IMR-90 (cell line): ENCODE results near the gene AFG3L2. TPM values are rescaled to one million over a fixed set of nuclear protein-coding genes. Genes with fewer than 3 reads are reported as not detected.

Experiments used
- ATAC-seq: fragments of 200-7000 bp; cut with Tn5 transposase; 2 replicates; pipeline ENCODE4 v1.9.1; 2020; ENCODE audit warnings: low read depth, mild to moderate bottlenecking, moderate library complexity
- BruUV-seq: library from RNA; stranded (reverse); fragments of 400-500 nt; replicated peaks from 2 replicates; lab custom pipeline; 2021; lab: Mats Ljungman, UMichigan
- CTCF ChIA-PET: fragments of 300-600 bp; formaldehyde crosslinking; extraction: SDS; loops from one replicate; lab custom pipeline; 2021; ENCODE audit warnings: antibody characterized with exemption; lab: Yijun Ruan, JAX
- POLR2A ChIA-PET: fragments of 300-600 bp; sonication (Branson Sonifier 250); formaldehyde crosslinking; loops from one replicate; lab custom pipeline; 2022; ENCODE audit warnings: antibody characterized with exemption; ENCODE audit not compliant: unreplicated experiment; lab: Charles Lee
- DNase-seq: peaks from one replicate; pipeline ENCODE4 v3.0.0; 2013
- H2AFZ ChIP-seq: replicated peaks from 2 replicates; pipeline ENCODE3; 2013; ENCODE audit warnings: low read length, mild to moderate bottlenecking; ENCODE audit not compliant: poor library complexity
- H2AK5ac ChIP-seq: 2 replicates; pipeline ENCODE4 v1.6.1; 2013; ENCODE audit warnings: low read depth, low read length, inconsistent platforms
- H2AK9ac ChIP-seq: replicated peaks from 2 replicates; pipeline ENCODE3; 2013; ENCODE audit warnings: mild to moderate bottlenecking, low read depth, low read length, moderate library complexity; ENCODE audit not compliant: poor library complexity
- H2BK120ac ChIP-seq: 2 replicates; pipeline ENCODE4 v1.6.1; 2013; ENCODE audit warnings: low read depth, low read length, inconsistent platforms
- H2BK15ac ChIP-seq: 3 replicates; pipeline ENCODE4 v1.6.1; 2013; ENCODE audit warnings: low read depth, low read length, inconsistent platforms
- H2BK20ac ChIP-seq: 2 replicates; pipeline ENCODE4 v1.6.1; 2013; ENCODE audit warnings: low read depth, mild to moderate bottlenecking, inconsistent platforms, low read length, moderate library complexity
- H2BK5ac ChIP-seq: 2 replicates; pipeline ENCODE4 v1.6.1; 2013; ENCODE audit warnings: mild to moderate bottlenecking, low read depth, low read length, inconsistent platforms; ENCODE audit not compliant: poor library complexity, severe bottlenecking
- H3K14ac ChIP-seq: replicated peaks from 2 replicates; pipeline ENCODE4 v1.6.1; 2013; ENCODE audit warnings: low read depth, low read length, inconsistent platforms
- H3K18ac ChIP-seq: 2 replicates; pipeline ENCODE4 v1.6.1; 2013; ENCODE audit warnings: low read depth, low read length, control low read depth
- H3K23ac ChIP-seq: 2 replicates; pipeline ENCODE4 v1.6.1; 2013; ENCODE audit warnings: low read depth, low read length, inconsistent platforms
- H3K27ac ChIP-seq: 2 replicates; pipeline ENCODE4 v1.5.1; 2013; ENCODE audit warnings: mild to moderate bottlenecking, control low read depth, low read length; ENCODE audit not compliant: insufficient read depth
- H3K27me3 ChIP-seq: 2 replicates; pipeline ENCODE4 v1.6.1; 2013; ENCODE audit warnings: low read length; ENCODE audit not compliant: control insufficient read depth, insufficient read depth
- H3K36me3 ChIP-seq: 2 replicates; pipeline ENCODE4 v1.6.1; 2013; ENCODE audit warnings: low read length, mixed read lengths; ENCODE audit not compliant: control insufficient read depth, insufficient read depth
- H3K4ac ChIP-seq: 2 replicates; pipeline ENCODE4 v1.6.1; 2013; ENCODE audit warnings: low read depth, low read length, inconsistent platforms
- H3K4me1 ChIP-seq: 2 replicates; pipeline ENCODE4 v1.6.1; 2013; ENCODE audit warnings: low read length, mixed read lengths; ENCODE audit not compliant: control insufficient read depth, insufficient read depth
- H3K4me2 ChIP-seq: 2 replicates; pipeline ENCODE4 v1.6.1; 2013; ENCODE audit warnings: low read depth, mild to moderate bottlenecking, control low read depth, low read length, moderate library complexity
- H3K4me3 ChIP-seq: 2 replicates; pipeline ENCODE4 v1.5.1; 2013; ENCODE audit warnings: low read depth, mild to moderate bottlenecking, control low read depth, low read length, moderate library complexity; ENCODE audit not compliant: insufficient read depth
- H3K56ac ChIP-seq: 2 replicates; pipeline ENCODE4 v1.6.1; 2013; ENCODE audit warnings: low read length, inconsistent platforms; ENCODE audit not compliant: insufficient read depth; ENCODE audit errors: extremely low read depth
- H3K79me1 ChIP-seq, 2 experiments: 2 replicates each; pipeline ENCODE4 v1.6.1; 2013; ENCODE audit warnings: low read length in 2 of 2, inconsistent platforms in 1 of 2, low read depth in 1 of 2
- H3K9ac ChIP-seq: 2 replicates; pipeline ENCODE4 v1.6.1; 2013; ENCODE audit warnings: low read depth, low read length, control low read depth
- H3K9me1 ChIP-seq: 2 replicates; pipeline ENCODE4 v1.6.1; 2013; ENCODE audit warnings: low read length, inconsistent platforms; ENCODE audit not compliant: insufficient read depth
- H3K9me3 ChIP-seq: 2 replicates; pipeline ENCODE4 v1.6.1; 2013; ENCODE audit warnings: low read length; ENCODE audit not compliant: control insufficient read depth, insufficient read depth
- H4K20me1 ChIP-seq: 2 replicates; pipeline ENCODE4 v1.6.1; 2013; ENCODE audit warnings: low read length, inconsistent platforms; ENCODE audit not compliant: insufficient read depth
- H4K5ac ChIP-seq: 2 replicates; pipeline ENCODE4 v1.6.1; 2013; ENCODE audit warnings: mild to moderate bottlenecking, low read depth, low read length, control low read depth
- H4K8ac ChIP-seq, 2 experiments: 2 replicates each; pipeline ENCODE4 v1.6.1; 2013; ENCODE audit warnings: low read depth in 2 of 2, low read length in 2 of 2, control low read depth in 1 of 2, inconsistent platforms in 1 of 2
- H4K91ac ChIP-seq: 2 replicates; pipeline ENCODE4 v1.6.1; 2013; ENCODE audit warnings: low read depth, low read length, inconsistent platforms; ENCODE audit not compliant: insufficient read depth
- BHLHE40 ChIP-seq: fragments of 150-350 bp; IDR thresholded peaks from 2 replicates; pipeline ENCODE4 v1.6.1; 2016; ENCODE audit warnings: mild to moderate bottlenecking, low read depth, low read length
- CTCF ChIP-seq: conservative IDR thresholded peaks from 2 replicates; pipeline ENCODE4 v1.5.1; 2012; ENCODE audit warnings: mild to moderate bottlenecking, low read depth, low read length, improper control_type of control experiment
- MXI1 ChIP-seq: IDR thresholded peaks from 2 replicates; pipeline ENCODE4 v1.6.1; 2012; ENCODE audit warnings: low read depth, mild to moderate bottlenecking, low read length, moderate library complexity, borderline replicate concordance
- NFE2L2 ChIP-seq: fragments of 150-350 bp; IDR thresholded peaks from 2 replicates; pipeline ENCODE4 v1.6.1; 2016; ENCODE audit warnings: low read depth, mild to moderate bottlenecking, low read length
- RAD21 ChIP-seq: IDR thresholded peaks from 2 replicates; pipeline ENCODE4 v1.6.1; 2012; ENCODE audit warnings: low read length, improper control_type of control experiment
- RCOR1 ChIP-seq: IDR thresholded peaks from 2 replicates; pipeline ENCODE4 v1.6.1; 2012; ENCODE audit warnings: mild to moderate bottlenecking, low read length, improper control_type of control experiment; ENCODE audit not compliant: insufficient replicate concordance
- RFX5 ChIP-seq: IDR thresholded peaks from 2 replicates; pipeline ENCODE4 v1.8.0; 2012; ENCODE audit warnings: low read depth, mild to moderate bottlenecking, low read length, moderate library complexity
- USF2 ChIP-seq: fragments of 150-350 bp; IDR thresholded peaks from 2 replicates; pipeline ENCODE4 v1.6.1; 2017; ENCODE audit warnings: mild to moderate bottlenecking, antibody characterized with exemption, low read length, low read depth
- WGBS, 2 experiments: methylation state at CpG; one replicate each; pipeline versions ENCODE4 v1.1.5 to v1.1.7; 2013; ENCODE audit warnings: missing lambda C conversion rate in 2 of 2; ENCODE audit not compliant: insufficient read length in 1 of 2; ENCODE audit errors: extremely low coverage in 2 of 2; 5-methylcytosine and 5-hydroxymethylcytosine counted together
- dilution Hi-C: fragments of 300-500 bp; cut with HindIII; formaldehyde crosslinking; loops from one replicate; pipeline ENCODE4 v1.14.3; 2018; ENCODE audit warnings: low sequenced_read_pairs; ENCODE audit not compliant: unreplicated experiment
- in situ Hi-C: fragments of 300-500 bp; cut with MboI; formaldehyde crosslinking; loops from 3 replicates; pipeline ENCODE4 v1.14.3; 2019; ENCODE audit warnings: low sequenced_read_pairs, inconsistent platforms, mixed read lengths
- intact Hi-C: fragments of 100-400 bp; cut with micrococcal nuclease; formaldehyde crosslinking; loops from 2 replicates; pipeline ENCODE4 v1.10.0; 2022
- polyA plus RNA-seq, 3 experiments: library from polyadenylated mRNA; depleted of rRNA; stranded (reverse); fragments of >200 nt; gene quantifications; 2 replicates each; pipeline ENCODE4 v1.2.3, GENCODE V29; 2012; ENCODE audit warnings: low replicate concordance in 1 of 3
- total RNA-seq: library from RNA; depleted of rRNA; stranded (reverse); fragments of >200 nt; gene quantifications from 2 replicates; pipeline ENCODE4 v1.2.3, GENCODE V29; 2012

AFG3L2 gene
- total and polyA plus RNA-seq, 2 of the 4 experiments (the other 2 are of a cell fraction), result 26.9 to 37.6 TPM

DNA sequence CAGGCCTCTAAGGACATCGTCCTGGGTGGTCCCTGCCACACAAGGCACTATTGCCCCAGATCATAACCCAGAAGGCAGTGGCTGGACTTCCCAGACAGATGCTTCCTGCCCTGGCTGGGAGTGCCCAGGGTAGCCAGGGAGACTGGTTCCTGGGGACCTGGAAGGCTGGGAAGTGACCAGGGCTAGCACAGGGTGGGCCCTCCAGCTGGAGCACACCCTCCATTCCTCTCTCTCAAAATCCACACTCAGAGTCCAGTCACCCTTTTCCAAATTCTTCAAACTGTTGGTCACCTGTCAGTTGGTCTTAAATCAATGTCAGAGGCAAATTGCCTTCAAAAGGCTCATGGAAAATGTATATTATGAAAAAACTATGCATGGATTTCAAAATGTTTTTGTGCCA lies 80.6 kb downstream of the AFG3L2 start:
- TF ChIP-seq CTCF, result no peak
- TF ChIP-seq BHLHE40, result no peak
- no peak for TF ChIP-seq USF2
- TF ChIP-seq RCOR1, result no peak
- TF ChIP-seq MXI1, result no peak
- no peak for TF ChIP-seq RAD21
- TF ChIP-seq RFX5, result no peak
- TF ChIP-seq NFE2L2, result no peak
- Histone ChIP-seq H3K4ac (no peak overlapping the region), H3K27ac (no peak overlapping the region), H3K18ac (no peak overlapping the region), H2BK15ac (no peak overlapping the region), H4K91ac (no peak overlapping the region), H3K23ac (peak overlapping the region; percentile 9; the same call in 1 of the 2 replicates), H3K4me1 (peaks cover 2% of the 10 kb centered on the region; the same call in 1 of the 2 replicates), H3K9me3 (peaks cover 3% of the 10 kb centered on the region), H3K79me1 (no peaks in the 10 kb centered on the region), H3K9ac (no peak overlapping the region), H3K4me3 (no peak overlapping the region), H2BK20ac (no peak overlapping the region), H3K27me3 (no peaks in the 10 kb centered on the region), H3K56ac (no peak overlapping the region), H2AK9ac (peak overlapping the region; percentile 65), H3K36me3 (no peaks in the 10 kb centered on the region), H2BK120ac (peak overlapping the region; percentile 23; the same call in 1 of the 2 replicates), H4K5ac (no peak overlapping the region), H3K9me1 (peaks cover 5% of the 10 kb centered on the region; the same call in 1 of the 2 replicates), H3K4me2 (no peak overlapping the region), H3K14ac (peak overlapping the region; percentile 29; the same call in 1 of the 2 replicates), H2BK5ac (no peak overlapping the region), H4K20me1 (no peaks in the 10 kb centered on the region), H4K8ac (no peak overlapping the region; a peak in 1 of 4 replicates), H2AFZ (peak overlapping the region; percentile 73), H2AK5ac (no peak overlapping the region; the same call in 1 of the 2 replicates)
- DNase-seq, result no peak
- ChIA-PET CTCF (no interaction called here), POLR2A (no interaction called here)
- no peak for ATAC-seq
- intact Hi-C loops, result no loop called here
- in situ Hi-C loops, result no loop called here
- BruUV-seq, result no TSS peak
- dilution Hi-C loops, result no loop called here
- no CpG with 5 or more reads among the region's 1 CpG for WGBS, 2 experiments
